ENCODE data around the gene ERC2.

Gene ERC2

GRCh38 chr3:55489798-55490132 is 978.5 kb downstream of the ERC2 start:
- H3F3A ChIP-seq (ENCODE audit: insufficient read depth, low read length) = no peaks in the 10 kb centered on the region
- H3K27me3 ChIP-seq (ENCODE audit: insufficient read depth, low read length) = no peaks in the 10 kb centered on the region
- no peak overlapping the region for H3K4me3 ChIP-seq (ENCODE audit: low read depth, low read length, poor library complexity, severe bottlenecking)
- H3K9me2 ChIP-seq (ENCODE audit: low read depth, low read length) = no peaks in the 10 kb centered on the region
- no peak overlapping the region for H3K4me2 ChIP-seq (ENCODE audit: low read length)
- TF ChIP-seq CTCF (IDR thresholded peaks at IDR 0.05; ENCODE audit: low read length) (no peak), EZH2 (IDR thresholded peaks at IDR 0.05; ENCODE audit: borderline replicate concordance, low read length) (no peak)
- no peaks in the 10 kb centered on the region for H4K20me1 ChIP-seq (ENCODE audit: insufficient read depth, low read length)
- no peak overlapping the region for H2AFZ ChIP-seq (ENCODE audit: low read length)
- no peak overlapping the region for H3K27ac ChIP-seq (ENCODE audit: low read depth, low read length, poor library complexity, severe bottlenecking)
- no peaks in the 10 kb centered on the region for H3K79me2 ChIP-seq (ENCODE audit: insufficient read depth, low read length)
- H3K4me1 ChIP-seq (ENCODE audit: insufficient read depth, low read length, severe bottlenecking) = peaks cover 7% of the 10 kb centered on the region
- no peaks in the 10 kb centered on the region for H3K36me3 ChIP-seq (ENCODE audit: insufficient read depth, low read length)
- no peak overlapping the region for H3K9ac ChIP-seq (ENCODE audit: low read length)
- no peaks in the 10 kb centered on the region for H3K9me3 ChIP-seq (ENCODE audit: low read length)

- H4K20me1 ChIP-seq (ENCODE audit: insufficient read depth, low read length) = no peaks in the 10 kb centered on the region
- H3K27ac ChIP-seq (ENCODE audit: low read depth, low read length, poor library complexity, severe bottlenecking) = no peak overlapping the region
- no peaks in the 10 kb centered on the region for H3K9me2 ChIP-seq (ENCODE audit: low read depth, low read length)
- H3K79me2 ChIP-seq (ENCODE audit: insufficient read depth, low read length) = no peaks in the 10 kb centered on the region
- H3K9ac ChIP-seq (ENCODE audit: low read length) = peak overlapping the region; percentile 54; the same call in 1 of the 2 replicates
- H3K36me3 ChIP-seq (ENCODE audit: insufficient read depth, low read length) = no peaks in the 10 kb centered on the region
- H3K4me1 ChIP-seq (ENCODE audit: insufficient read depth, low read length, severe bottlenecking) = peaks cover 14% of the 10 kb centered on the region
- no peaks in the 10 kb centered on the region for H3K27me3 ChIP-seq (ENCODE audit: insufficient read depth, low read length)
- H3K4me3 ChIP-seq (ENCODE audit: low read depth, low read length, poor library complexity, severe bottlenecking) = peak overlapping the region; percentile 68
- H2AFZ ChIP-seq (ENCODE audit: low read length) = no peak overlapping the region
- peak overlapping the region; percentile 79 for H3K4me2 ChIP-seq (ENCODE audit: low read length)
- H3F3A ChIP-seq (ENCODE audit: insufficient read depth, low read length) = no peaks in the 10 kb centered on the region
- H3K9me3 ChIP-seq (ENCODE audit: low read length) = no peaks in the 10 kb centered on the region
- TF ChIP-seq EZH2 (IDR thresholded peaks at IDR 0.05; ENCODE audit: borderline replicate concordance, low read length) = no peak
- no peak for TF ChIP-seq CTCF (IDR thresholded peaks at IDR 0.05; ENCODE audit: low read length)
Measured at GRCh38 chr3:55488398-55489055, 979.7 kb downstream of the ERC2 start.

- TF ChIP-seq EZH2 (IDR thresholded peaks at IDR 0.05; ENCODE audit: borderline replicate concordance, low read length) (no peak), CTCF (IDR thresholded peaks at IDR 0.05; ENCODE audit: low read length) (no peak)
- Histone ChIP-seq H2AFZ (ENCODE audit: low read length) (no peak overlapping the region), H3K4me2 (ENCODE audit: low read length) (peak overlapping the region; percentile 79)
Measured at GRCh38 chr3:55487381-55488241, 980.7 kb downstream of the ERC2 start.

More at GRCh38 chr3:55487381-55488241, 980.7 kb downstream of the ERC2 start:
- H4K20me1 ChIP-seq (ENCODE audit: insufficient read depth, low read length) = no peaks in the 10 kb centered on the region
- H3K27me3 ChIP-seq (ENCODE audit: insufficient read depth, low read length) = no peaks in the 10 kb centered on the region
- H3K79me2 ChIP-seq (ENCODE audit: insufficient read depth, low read length) = no peaks in the 10 kb centered on the region
- no peaks in the 10 kb centered on the region for H3K9me3 ChIP-seq (ENCODE audit: low read length)
- H3F3A ChIP-seq (ENCODE audit: insufficient read depth, low read length) = no peaks in the 10 kb centered on the region
- peak overlapping the region; percentile 54; the same call in 1 of the 2 replicates for H3K9ac ChIP-seq (ENCODE audit: low read length)
- no peaks in the 10 kb centered on the region for H3K9me2 ChIP-seq (ENCODE audit: low read depth, low read length)
- peak overlapping the region; percentile 76 for H3K27ac ChIP-seq (ENCODE audit: low read depth, low read length, poor library complexity, severe bottlenecking)
- H3K4me3 ChIP-seq (ENCODE audit: low read depth, low read length, poor library complexity, severe bottlenecking) = peak overlapping the region; percentile 68
- H3K36me3 ChIP-seq (ENCODE audit: insufficient read depth, low read length) = no peaks in the 10 kb centered on the region
- H3K4me1 ChIP-seq (ENCODE audit: insufficient read depth, low read length, severe bottlenecking) = peaks cover 23% of the 10 kb centered on the region
